Cardiac muscle cell (in vitro differentiated cells and primary cell): ENCODE data around the gene TAF9. TPM values are rescaled to one million over a fixed set of nuclear protein-coding genes. Genes with fewer than 3 reads are reported as not detected.

Experiments used
- DNase-seq, 2 donors: peaks; one replicate each; pipeline versions ENCODE4 v3.0.0 to v3.0.0-alpha.2; 2010 to 2017; ENCODE audit warnings: low read depth in 1 of 2, low spot score in 1 of 2
- H3K27ac ChIP-seq: fragments of 200-600 bp; sonication (generic); 2 replicates; pipeline ENCODE4 v1.5.1; 2016
- H3K27me3 ChIP-seq: fragments of 200-600 bp; sonication (generic); 2 replicates; pipeline ENCODE4 v1.6.0; 2016; ENCODE audit warnings: control low read depth
- H3K36me3 ChIP-seq: fragments of 200-600 bp; sonication (generic); 2 replicates; pipeline ENCODE4 v1.5.1; 2016; ENCODE audit warnings: control low read depth
- H3K4me1 ChIP-seq: fragments of 200-600 bp; sonication (generic); 2 replicates; pipeline ENCODE4 v1.8.1; 2017; ENCODE audit warnings: low read depth, mild to moderate bottlenecking, mixed run types
- H3K4me3 ChIP-seq: fragments of 200-600 bp; sonication (generic); 2 replicates; pipeline ENCODE4 v1.5.1; 2016; ENCODE audit warnings: mild to moderate bottlenecking
- H3K9me3 ChIP-seq: fragments of 200-600 bp; sonication (generic); 2 replicates; pipeline ENCODE4 v1.5.1; 2017; ENCODE audit warnings: low read depth, mild to moderate bottlenecking, control low read depth
- polyA plus RNA-seq: library from polyadenylated mRNA; unstranded; fragments of >200 nt; fragmentation: Nextera tagmentation; extraction: Ambion mirVana; gene quantifications from 2 replicates; pipeline ENCODE4 v1.2.1, GENCODE V29; 2016
- total RNA-seq: library from RNA; depleted of rRNA; stranded (reverse); fragments of >200 nt; gene quantifications from 2 replicates; pipeline ENCODE4 v1.2.3, GENCODE V29; 2016
- TF ChIP-seq, protein P1 (sequence below): IDR thresholded peaks from 2 replicates; pipeline ENCODE4 v1.5.1; 2012; ENCODE audit warnings: low read depth, mild to moderate bottlenecking, low read length

Gene TAF9
- total and polyA plus RNA-seq, 2 experiments from 2014 or later: 80.4 to 110 TPM

DNA sequence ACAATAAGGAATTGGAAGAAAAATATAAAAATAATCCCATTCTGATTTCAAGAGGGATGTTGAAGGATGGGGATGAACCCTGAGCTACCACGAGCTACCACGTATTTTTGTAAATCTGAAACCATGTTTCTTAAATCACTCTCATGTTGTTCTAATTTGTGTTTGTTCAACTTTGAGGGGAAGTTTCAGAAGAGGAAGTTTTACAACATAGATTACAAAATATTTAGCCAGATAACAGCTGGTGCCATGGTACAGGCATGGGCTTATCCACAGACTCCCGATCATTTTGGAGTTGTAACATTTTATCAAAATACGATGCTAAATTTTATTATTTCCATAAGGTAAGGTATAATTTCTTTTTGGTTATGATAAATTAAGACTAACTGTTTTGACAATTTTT, 51.9 kb downstream of the TAF9 start:
- H3K27me3 ChIP-seq: no peaks in the 10 kb centered on the region
- H3K27ac ChIP-seq: no peak overlapping the region
- H3K4me3 ChIP-seq: no peak overlapping the region
- TF ChIP-seq, protein P1, sequence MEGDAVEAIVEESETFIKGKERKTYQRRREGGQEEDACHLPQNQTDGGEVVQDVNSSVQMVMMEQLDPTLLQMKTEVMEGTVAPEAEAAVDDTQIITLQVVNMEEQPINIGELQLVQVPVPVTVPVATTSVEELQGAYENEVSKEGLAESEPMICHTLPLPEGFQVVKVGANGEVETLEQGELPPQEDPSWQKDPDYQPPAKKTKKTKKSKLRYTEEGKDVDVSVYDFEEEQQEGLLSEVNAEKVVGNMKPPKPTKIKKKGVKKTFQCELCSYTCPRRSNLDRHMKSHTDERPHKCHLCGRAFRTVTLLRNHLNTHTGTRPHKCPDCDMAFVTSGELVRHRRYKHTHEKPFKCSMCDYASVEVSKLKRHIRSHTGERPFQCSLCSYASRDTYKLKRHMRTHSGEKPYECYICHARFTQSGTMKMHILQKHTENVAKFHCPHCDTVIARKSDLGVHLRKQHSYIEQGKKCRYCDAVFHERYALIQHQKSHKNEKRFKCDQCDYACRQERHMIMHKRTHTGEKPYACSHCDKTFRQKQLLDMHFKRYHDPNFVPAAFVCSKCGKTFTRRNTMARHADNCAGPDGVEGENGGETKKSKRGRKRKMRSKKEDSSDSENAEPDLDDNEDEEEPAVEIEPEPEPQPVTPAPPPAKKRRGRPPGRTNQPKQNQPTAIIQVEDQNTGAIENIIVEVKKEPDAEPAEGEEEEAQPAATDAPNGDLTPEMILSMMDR: no peak
- H3K4me1 ChIP-seq: no peaks in the 10 kb centered on the region
- no peak for DNase-seq
- no peaks in the 10 kb centered on the region for H3K9me3 ChIP-seq
- no peaks in the 10 kb centered on the region for H3K36me3 ChIP-seq

GRCh38 chr5:69315972-69316371, 53.3 kb downstream of the TAF9 start:
- H3K36me3 ChIP-seq: no peaks in the 10 kb centered on the region
- no peaks in the 10 kb centered on the region for H3K4me1 ChIP-seq
- H3K9me3 ChIP-seq: no peaks in the 10 kb centered on the region
- no peaks in the 10 kb centered on the region for H3K27me3 ChIP-seq
- no peak overlapping the region for H3K4me3 ChIP-seq
- H3K27ac ChIP-seq: no peak overlapping the region
- TF ChIP-seq, protein P1: no peak
- DNase-seq: no peak

Other genes with a start within 250 kb of the TAF9 start
- gene CCNB1, start 202.4 kb downstream of the TAF9 start, total RNA-seq: 24.1 and 143 TPM in 2 replicates
- gene CCNB1, start 202.4 kb downstream of the TAF9 start, polyA plus RNA-seq: 37.1 and 281 TPM in 2 replicates
- 17.7 and 26.7 TPM in 2 replicates for gene CENPH, start 179.9 kb downstream of the TAF9 start, total RNA-seq
- 22.2 and 36.0 TPM in 2 replicates for gene CENPH, start 179.9 kb downstream of the TAF9 start, polyA plus RNA-seq
- 17.3 and 87.5 TPM in 2 replicates for gene CDK7, start 134.6 kb downstream of the TAF9 start, total RNA-seq
- 27.8 and 38.4 TPM in 2 replicates for gene CDK7, start 134.6 kb downstream of the TAF9 start, polyA plus RNA-seq
- gene CCDC125, start 36.7 kb downstream of the TAF9 start, total RNA-seq: 0.81 and 4.4 TPM in 2 replicates
- 0.65 and 1.9 TPM in 2 replicates for gene CCDC125, start 36.7 kb downstream of the TAF9 start, polyA plus RNA-seq
- gene AK6, start within 50 bp of the TAF9 start, total RNA-seq: 13.4 and 22.5 TPM in 2 replicates
- gene AK6, start within 50 bp of the TAF9 start, polyA plus RNA-seq: 69.7 and 70.6 TPM in 2 replicates
- gene RAD17, start 298 bp upstream of the TAF9 start, total RNA-seq: 18.8 and 26.0 TPM in 2 replicates
- gene RAD17, start 298 bp upstream of the TAF9 start, polyA plus RNA-seq: 29.0 and 34.1 TPM in 2 replicates
- gene MARVELD2, start 45.6 kb upstream of the TAF9 start, total RNA-seq: 3.7 and 4.9 TPM in 2 replicates
- 4.9 TPM in 2 replicates for gene MARVELD2, start 45.6 kb upstream of the TAF9 start, polyA plus RNA-seq
- 4.1 and 5.6 TPM in 2 replicates for gene OCLN, start 123.3 kb upstream of the TAF9 start, total RNA-seq
- 4.0 and 4.4 TPM in 2 replicates for gene OCLN, start 123.3 kb upstream of the TAF9 start, polyA plus RNA-seq
- 17.8 and 35.8 TPM in 2 replicates for gene GTF2H2C, start 190.7 kb upstream of the TAF9 start, total RNA-seq
- 27.3 and 34.0 TPM in 2 replicates for gene GTF2H2C, start 190.7 kb upstream of the TAF9 start, polyA plus RNA-seq